HCT116 (cell line): ENCODE measurements around the gene PZP.

Source experiments
- EGR1 ChIP-seq: IDR thresholded peaks from 2 replicates; pipeline ENCODE4 v1.6.1; 2012; ENCODE audit warnings: low read depth
- POLR2A ChIP-seq: IDR thresholded peaks from 2 replicates; pipeline ENCODE4 v1.7.0; 2011; ENCODE audit warnings: borderline replicate concordance; ENCODE audit not compliant: insufficient read depth, insufficient read length; ENCODE audit errors: extremely low read depth
- RAD21 ChIP-seq: IDR thresholded peaks from 2 replicates; pipeline ENCODE4 v1.6.1; 2012; ENCODE audit warnings: low read depth, mild to moderate bottlenecking

- TF ChIP-seq RAD21, result no peak
- no peak for TF ChIP-seq EGR1
- no peak for TF ChIP-seq POLR2A
Measured at GRCh38 chr12:9211687-9212086, 3.5 kb upstream of the PZP start.
